CD4-positive, alpha-beta T cell treated with Interferon gamma for 1 hour (primary cell): Measurements from ENCODE around the gene ZNF586.

ENCODE experiments used
- DNase-seq: peaks from one replicate; pipeline ENCODE4 v3.0.0-alpha.2; 2020

The ZNF586 gene

DNA sequence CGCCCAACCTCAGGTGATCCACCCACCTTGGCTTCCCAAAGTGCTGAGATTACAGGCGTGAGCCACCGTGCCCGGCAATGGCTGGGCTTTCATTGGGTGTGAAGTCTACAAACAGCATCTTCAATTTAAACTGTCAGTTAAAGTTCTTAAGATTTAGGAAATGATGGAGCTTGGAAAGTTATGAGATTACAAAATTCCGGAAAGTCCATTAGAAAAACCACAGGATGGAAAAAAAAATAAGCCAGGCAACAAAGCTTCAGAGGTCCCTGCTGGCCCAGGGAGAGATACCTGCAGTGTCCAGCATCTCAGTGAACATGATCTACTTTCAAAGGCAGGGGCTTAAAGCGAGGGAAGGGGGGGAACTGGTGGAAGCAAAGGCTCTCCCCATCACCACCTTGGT, 56.0 kb downstream of the ZNF586 start:
- no peak for DNase-seq

DNA sequence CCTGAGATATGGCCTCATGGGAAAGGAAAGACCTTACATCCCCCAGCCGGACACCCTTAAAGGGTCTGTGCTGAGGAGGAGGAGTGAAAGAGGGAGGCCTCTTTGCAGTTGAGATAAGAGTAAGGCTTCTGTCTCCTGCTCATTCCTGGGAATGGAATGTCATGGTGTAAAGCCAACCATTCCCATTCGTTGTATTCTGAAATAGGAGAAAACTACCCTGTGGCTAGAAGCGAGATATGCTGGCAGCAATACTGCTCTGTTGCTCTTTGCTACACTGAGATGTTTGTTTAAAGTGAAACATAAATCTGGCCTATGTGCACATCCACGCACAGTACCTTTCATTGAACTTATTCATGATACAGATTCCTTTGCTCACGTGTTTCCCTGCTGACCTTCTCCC, 59.8 kb downstream of the ZNF586 start:
- no peak for DNase-seq

DNA sequence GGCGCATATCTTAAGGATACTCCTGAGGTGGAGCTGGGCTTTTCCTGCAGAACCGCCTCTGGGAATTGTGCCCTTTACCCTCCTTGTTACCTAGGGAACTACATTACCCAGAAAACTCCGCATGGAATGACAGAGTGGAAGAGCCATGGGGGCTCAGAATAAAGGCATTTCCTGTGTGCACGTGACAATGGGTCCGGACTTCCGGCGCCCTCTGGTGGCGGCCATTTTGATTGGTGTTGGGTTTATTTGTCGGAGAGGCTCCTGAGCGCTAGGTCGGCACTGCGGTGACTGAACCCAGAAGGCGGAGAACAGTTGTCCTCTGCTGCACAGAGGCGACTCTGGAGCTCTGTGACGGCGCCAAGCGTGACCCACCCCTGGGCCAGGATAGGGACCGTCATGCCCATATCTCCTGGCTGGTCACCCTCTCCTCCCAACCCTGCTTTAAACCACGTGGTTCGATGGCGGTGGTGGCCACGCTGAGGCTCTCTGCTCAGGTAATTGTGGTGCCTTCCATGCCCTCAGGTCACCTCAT, 60.7 kb downstream of the ZNF586 start, which contains the start of gene ZNF587B:
Gene ZNF587B (plus strand): TSS at position 229 of the 532 bp plus-strand sequence. CDS start 230 bp downstream, at position 459.
- DNase-seq = peak; percentile 32
